ENCODE data around the gene OBP2A. TPM values are rescaled to one million over a fixed set of nuclear protein-coding genes. Genes with fewer than 3 reads are reported as not detected.

The OBP2A gene
- polyA plus RNA-seq, 3 donors: not detected

GRCh38 chr9:135582966-135583687 lies 37.2 kb downstream of the OBP2A start:
- no peak for TF ChIP-seq CTCF (IDR thresholded peaks at IDR 0.05)
- no peaks in the 10 kb centered on the region for H3K9me3 Mint-ChIP-seq
- Histone ChIP-seq H2AFZ (ENCODE audit: insufficient read depth, low read depth, low read length, poor library complexity, severe bottlenecking) (no peak overlapping the region), H3K4me3 (replicated peaks in 1 of 3; ENCODE audit: low read depth in 2 of 3, low read length in 3 of 3) (no peak overlapping the region), H4K20me1 (ENCODE audit: insufficient read depth, low read length) (no peaks in the 10 kb centered on the region), H3K9me3 (replicated peaks in 1 of 2; ENCODE audit: control insufficient read depth in 1 of 2, insufficient read depth in 1 of 2, low read length in 2 of 2) (no peaks in the 10 kb centered on the region), H3K36me3 (replicated peaks in 1 of 2; ENCODE audit: control insufficient read depth in 1 of 2, insufficient read depth in 2 of 2, low read length in 2 of 2) (no peaks in the 10 kb centered on the region), H3K27ac (ENCODE audit: low read depth in 1 of 2, low read length in 2 of 2) (no peak overlapping the region), H3K4me1 (ENCODE audit: control insufficient read depth in 1 of 2, insufficient read depth in 2 of 2, low read length in 2 of 2) (no peaks in the 10 kb centered on the region), H3K27me3 (ENCODE audit: control insufficient read depth in 2 of 2, insufficient read depth in 2 of 2, low read length in 2 of 2) (no peaks in the 10 kb centered on the region), H3K9ac (ENCODE audit: insufficient read depth, low read length, poor library complexity, severe bottlenecking) (no peak overlapping the region), H3K79me2 (ENCODE audit: insufficient read depth, low read length) (no peaks in the 10 kb centered on the region), H3K4me2 (replicated peaks; ENCODE audit: extremely low read depth, low read length, poor library complexity, severe bottlenecking) (no peak overlapping the region)
- intact Hi-C loops (cut with micrococcal nuclease): no loop called here
- no peaks in the 10 kb centered on the region for H3K36me3 Mint-ChIP-seq
- no peaks in the 10 kb centered on the region for H3K4me1 Mint-ChIP-seq
- H3K27ac Mint-ChIP-seq: no peak overlapping the region
- no peak for DNase-seq
- H3K4me3 Mint-ChIP-seq: no peak overlapping the region
- WGBS (ENCODE audit: insufficient coverage): 91% methylated on average over 17 of the region's 19 CpGs
- H3K27me3 Mint-ChIP-seq (ENCODE audit: low read depth in 3 of 3): no peaks in the 10 kb centered on the region

GRCh38 chr9:135583688-135584011 lies 37.7 kb downstream of the OBP2A start:
- no peaks in the 10 kb centered on the region for H3K4me1 Mint-ChIP-seq
- intact Hi-C loops (cut with micrococcal nuclease): no loop called here
- Histone ChIP-seq H3K9ac (ENCODE audit: insufficient read depth, low read length, poor library complexity, severe bottlenecking) (no peak overlapping the region), H3K79me2 (ENCODE audit: insufficient read depth, low read length) (no peaks in the 10 kb centered on the region), H2AFZ (ENCODE audit: insufficient read depth, low read depth, low read length, poor library complexity, severe bottlenecking) (no peak overlapping the region), H3K4me1 (ENCODE audit: control insufficient read depth in 1 of 2, insufficient read depth in 2 of 2, low read length in 2 of 2) (no peaks in the 10 kb centered on the region), H3K9me3 (replicated peaks in 1 of 2; ENCODE audit: control insufficient read depth in 1 of 2, insufficient read depth in 1 of 2, low read length in 2 of 2) (no peaks in the 10 kb centered on the region), H3K4me2 (replicated peaks; ENCODE audit: extremely low read depth, low read length, poor library complexity, severe bottlenecking) (no peak overlapping the region), H4K20me1 (ENCODE audit: insufficient read depth, low read length) (no peaks in the 10 kb centered on the region), H3K36me3 (replicated peaks in 1 of 2; ENCODE audit: control insufficient read depth in 1 of 2, insufficient read depth in 2 of 2, low read length in 2 of 2) (no peaks in the 10 kb centered on the region), H3K4me3 (replicated peaks in 1 of 3; ENCODE audit: low read depth in 2 of 3, low read length in 3 of 3) (no peak overlapping the region), H3K27ac (ENCODE audit: low read depth in 1 of 2, low read length in 2 of 2) (no peak overlapping the region), H3K27me3 (ENCODE audit: control insufficient read depth in 2 of 2, insufficient read depth in 2 of 2, low read length in 2 of 2) (no peaks in the 10 kb centered on the region)
- DNase-seq: no peak
- no peaks in the 10 kb centered on the region for H3K36me3 Mint-ChIP-seq
- TF ChIP-seq CTCF (IDR thresholded peaks at IDR 0.05): no peak
- peaks cover 0 to 2% (median 0%) of the 10 kb centered on the region in 3 donors for H3K27me3 Mint-ChIP-seq (ENCODE audit: low read depth in 3 of 3)
- H3K9me3 Mint-ChIP-seq: no peaks in the 10 kb centered on the region
- no peak overlapping the region for H3K27ac Mint-ChIP-seq
- WGBS (ENCODE audit: insufficient coverage): 95% methylated on average over 15 of the region's 16 CpGs
- H3K4me3 Mint-ChIP-seq: no peak overlapping the region
